ENCODE results near the gene SURF1. TPM values are rescaled to one million over a fixed set of nuclear protein-coding genes. Genes with fewer than 3 reads are reported as not detected.
A peak's percentile ranks its signal among the peaks of the same experiment; 100 is the strongest.

SURF1 gene
- total and polyA plus RNA-seq, 5 donors from 2014 or later, result 41.8 to 120 (median 115) TPM

GRCh38 chr9:133359399-133360175 lies 3.3 kb upstream of the SURF1 start:
- no peak overlapping the region for H3K4me3 ChIP-seq (ENCODE audit: low read depth, low read length)
- H3K4me1 Mint-ChIP-seq, result peaks cover 0 to 30% (median 22%) of the 10 kb centered on the region in 4 donors
- DNase-seq (no peak), ATAC-seq (ENCODE audit: low read depth in 2 of 2) (no peak)
- peak overlapping the region in 3 of 4 donors; percentile 38 to 63 (median 53) for H3K4me3 Mint-ChIP-seq
- H3K27me3 Mint-ChIP-seq, result no peaks in the 10 kb centered on the region
- H3K27me3 ChIP-seq (ENCODE audit: control insufficient read depth, insufficient read depth, low read length), result no peaks in the 10 kb centered on the region
- H3K9me3 ChIP-seq (ENCODE audit: control insufficient read depth in 2 of 2, low read length in 2 of 2), result no peaks in the 10 kb centered on the region
- H3K9me3 Mint-ChIP-seq, result no peaks in the 10 kb centered on the region
- H3K27ac ChIP-seq (ENCODE audit: insufficient read depth, low read length, poor library complexity, severe bottlenecking), result peak overlapping the region; percentile 23
- peak overlapping the region in 2 of 3 donors; percentile 79 to 93 for H3K27ac Mint-ChIP-seq
- H3K36me3 ChIP-seq (ENCODE audit: control insufficient read depth, insufficient read depth, low read length), result peaks cover 45% of the 10 kb centered on the region
- peaks cover 33% of the 10 kb centered on the region for H3K36me3 Mint-ChIP-seq
- peaks cover 32% of the 10 kb centered on the region for H3K4me1 ChIP-seq (ENCODE audit: control insufficient read depth, insufficient read depth, low read length, poor library complexity, severe bottlenecking)

- H3K9me3 Mint-ChIP-seq, result no peaks in the 10 kb centered on the region
- peaks cover 0 to 30% (median 17%) of the 10 kb centered on the region in 4 donors for H3K4me1 Mint-ChIP-seq
- H3K4me3 Mint-ChIP-seq, result peak overlapping the region; percentile 80 to 95 (median 87)
- Histone ChIP-seq H3K4me1 (ENCODE audit: control insufficient read depth, insufficient read depth, low read length, poor library complexity, severe bottlenecking) (peaks cover 32% of the 10 kb centered on the region), H3K27me3 (ENCODE audit: control insufficient read depth, insufficient read depth, low read length) (no peaks in the 10 kb centered on the region), H3K27ac (ENCODE audit: insufficient read depth, low read length, poor library complexity, severe bottlenecking) (peak overlapping the region; percentile 84), H3K4me3 (ENCODE audit: low read depth, low read length) (peak overlapping the region; percentile 58), H3K9me3 (ENCODE audit: control insufficient read depth in 2 of 2, low read length in 2 of 2) (no peaks in the 10 kb centered on the region), H3K36me3 (ENCODE audit: control insufficient read depth, insufficient read depth, low read length) (peaks cover 39% of the 10 kb centered on the region)
- H3K27ac Mint-ChIP-seq, result peak overlapping the region in 2 of 3 donors; percentile 90 to 96
- DNase-seq, result no peak
- peaks cover 26% of the 10 kb centered on the region for H3K36me3 Mint-ChIP-seq
- H3K27me3 Mint-ChIP-seq, result peaks cover 4% of the 10 kb centered on the region
- no peak for ATAC-seq (ENCODE audit: low read depth in 2 of 2)
Measured at GRCh38 chr9:133357656-133358055, 1.4 kb upstream of the SURF1 start.

GRCh38 chr9:133355881-133356357 lies 368 bp downstream of the SURF1 start:
- H3K4me1 ChIP-seq (ENCODE audit: control insufficient read depth, insufficient read depth, low read length, poor library complexity, severe bottlenecking), result peaks cover 32% of the 10 kb centered on the region
- H3K36me3 Mint-ChIP-seq, result peaks cover 16% of the 10 kb centered on the region

GRCh38 chr9:133354766-133355165 lies 1.5 kb downstream of the SURF1 start:
- Histone ChIP-seq H3K27ac (ENCODE audit: insufficient read depth, low read length, poor library complexity, severe bottlenecking) (no peak overlapping the region), H3K27me3 (ENCODE audit: control insufficient read depth, insufficient read depth, low read length) (no peaks in the 10 kb centered on the region), H3K36me3 (ENCODE audit: control insufficient read depth, insufficient read depth, low read length) (peaks cover 37% of the 10 kb centered on the region), H3K4me3 (ENCODE audit: low read depth, low read length) (no peak overlapping the region), H3K9me3 (ENCODE audit: control insufficient read depth in 2 of 2, low read length in 2 of 2) (no peaks in the 10 kb centered on the region), H3K4me1 (ENCODE audit: control insufficient read depth, insufficient read depth, low read length, poor library complexity, severe bottlenecking) (peaks cover 34% of the 10 kb centered on the region)
- Mint-ChIP-seq H3K9me3 (no peaks in the 10 kb centered on the region), H3K4me3 (peak overlapping the region; percentile 81 to 95 (median 89)), H3K27ac (no peak overlapping the region), H3K27me3 (peaks cover 4% of the 10 kb centered on the region), H3K36me3 (peaks cover 24% of the 10 kb centered on the region), H3K4me1 (peaks cover 0 to 34% (median 15%) of the 10 kb centered on the region in 4 donors)
- ATAC-seq (ENCODE audit: low read depth in 2 of 2), result no peak
- no peak for DNase-seq

More at GRCh38 chr9:133355881-133356357, 368 bp downstream of the SURF1 start:
- DNase-seq, result peak in 1 of 3 donors; percentile 23
- Histone ChIP-seq H3K4me3 (ENCODE audit: low read depth, low read length) (peak overlapping the region; percentile 82), H3K36me3 (ENCODE audit: control insufficient read depth, insufficient read depth, low read length) (peaks cover 38% of the 10 kb centered on the region), H3K9me3 (ENCODE audit: control insufficient read depth in 2 of 2, low read length in 2 of 2) (no peaks in the 10 kb centered on the region), H3K27me3 (ENCODE audit: control insufficient read depth, insufficient read depth, low read length) (no peaks in the 10 kb centered on the region), H3K27ac (ENCODE audit: insufficient read depth, low read length, poor library complexity, severe bottlenecking) (peak overlapping the region; percentile 84)
- Mint-ChIP-seq H3K27ac (peak overlapping the region; percentile 83 to 91 (median 87)), H3K9me3 (no peaks in the 10 kb centered on the region), H3K4me3 (peak overlapping the region; percentile 88 to 95 (median 90)), H3K27me3 (peaks cover 4% of the 10 kb centered on the region), H3K4me1 (peaks cover 0 to 30% (median 13%) of the 10 kb centered on the region in 4 donors)
- peak; percentile 43 to 47 for ATAC-seq (ENCODE audit: low read depth in 2 of 2)

- Histone ChIP-seq H3K4me1 (ENCODE audit: control insufficient read depth, insufficient read depth, low read length, poor library complexity, severe bottlenecking) (peaks cover 42% of the 10 kb centered on the region), H3K9me3 (ENCODE audit: control insufficient read depth in 2 of 2, low read length in 2 of 2) (no peaks in the 10 kb centered on the region), H3K27ac (ENCODE audit: insufficient read depth, low read length, poor library complexity, severe bottlenecking) (no peak overlapping the region), H3K36me3 (ENCODE audit: control insufficient read depth, insufficient read depth, low read length) (peaks cover 43% of the 10 kb centered on the region), H3K27me3 (ENCODE audit: control insufficient read depth, insufficient read depth, low read length) (no peaks in the 10 kb centered on the region), H3K4me3 (ENCODE audit: low read depth, low read length) (no peak overlapping the region)
- Mint-ChIP-seq H3K27ac (peak overlapping the region in 1 of 3 donors; percentile 72), H3K9me3 (no peaks in the 10 kb centered on the region), H3K27me3 (peaks cover 4% of the 10 kb centered on the region), H3K36me3 (peaks cover 32% of the 10 kb centered on the region), H3K4me1 (peaks cover 0 to 39% (median 21%) of the 10 kb centered on the region in 4 donors), H3K4me3 (peak overlapping the region in 1 of 4 donors; percentile 95)
- DNase-seq, result no peak
- ATAC-seq (ENCODE audit: low read depth in 2 of 2), result no peak
Measured at GRCh38 chr9:133353548-133353947, 2.7 kb downstream of the SURF1 start.

- Mint-ChIP-seq H3K27me3 (peaks cover 4% of the 10 kb centered on the region), H3K36me3 (peaks cover 32% of the 10 kb centered on the region), H3K9me3 (no peaks in the 10 kb centered on the region), H3K4me3 (peak overlapping the region in 2 of 4 donors; percentile 27 to 95), H3K4me1 (peaks cover 0 to 38% (median 19%) of the 10 kb centered on the region in 4 donors), H3K27ac (peak overlapping the region in 2 of 3 donors; percentile 72 to 82)
- Histone ChIP-seq H3K36me3 (ENCODE audit: control insufficient read depth, insufficient read depth, low read length) (peaks cover 43% of the 10 kb centered on the region), H3K27ac (ENCODE audit: insufficient read depth, low read length, poor library complexity, severe bottlenecking) (no peak overlapping the region), H3K9me3 (ENCODE audit: control insufficient read depth in 2 of 2, low read length in 2 of 2) (no peaks in the 10 kb centered on the region), H3K27me3 (ENCODE audit: control insufficient read depth, insufficient read depth, low read length) (no peaks in the 10 kb centered on the region), H3K4me1 (ENCODE audit: control insufficient read depth, insufficient read depth, low read length, poor library complexity, severe bottlenecking) (peaks cover 36% of the 10 kb centered on the region), H3K4me3 (ENCODE audit: low read depth, low read length) (no peak overlapping the region)
- no peak for DNase-seq
- no peak for ATAC-seq (ENCODE audit: low read depth in 2 of 2)
Measured at GRCh38 chr9:133352635-133353340, 3.5 kb downstream of the SURF1 start.

GRCh38 chr9:133351908-133352634 lies 4.2 kb downstream of the SURF1 start:
- Histone ChIP-seq H3K4me1 (ENCODE audit: control insufficient read depth, insufficient read depth, low read length, poor library complexity, severe bottlenecking) (peaks cover 30% of the 10 kb centered on the region), H3K27ac (ENCODE audit: insufficient read depth, low read length, poor library complexity, severe bottlenecking) (no peak overlapping the region), H3K27me3 (ENCODE audit: control insufficient read depth, insufficient read depth, low read length) (no peaks in the 10 kb centered on the region), H3K9me3 (ENCODE audit: control insufficient read depth in 2 of 2, low read length in 2 of 2) (no peaks in the 10 kb centered on the region), H3K36me3 (ENCODE audit: control insufficient read depth, insufficient read depth, low read length) (peaks cover 43% of the 10 kb centered on the region), H3K4me3 (ENCODE audit: low read depth, low read length) (no peak overlapping the region)
- DNase-seq (peak in 1 of 3 donors; percentile 63), ATAC-seq (ENCODE audit: low read depth in 2 of 2) (no peak)
- Mint-ChIP-seq H3K4me3 (peak overlapping the region in 2 of 4 donors; percentile 47 to 95), H3K9me3 (no peaks in the 10 kb centered on the region), H3K36me3 (peaks cover 32% of the 10 kb centered on the region), H3K27ac (no peak overlapping the region), H3K27me3 (peaks cover 4% of the 10 kb centered on the region), H3K4me1 (peaks cover 0 to 35% (median 18%) of the 10 kb centered on the region in 4 donors)

All from CD4-positive, CD25-positive, alpha-beta regulatory T cell (primary cell).